Retina (tissue), 1 donor: ENCODE data around the gene NR2C2.
A peak's percentile ranks its signal among the peaks of the same experiment; 100 is the strongest.

Source experiments
- DNase-seq: peaks from one replicate; pipeline ENCODE4 v3.0.0-alpha.2; 2016

The NR2C2 gene

DNA sequence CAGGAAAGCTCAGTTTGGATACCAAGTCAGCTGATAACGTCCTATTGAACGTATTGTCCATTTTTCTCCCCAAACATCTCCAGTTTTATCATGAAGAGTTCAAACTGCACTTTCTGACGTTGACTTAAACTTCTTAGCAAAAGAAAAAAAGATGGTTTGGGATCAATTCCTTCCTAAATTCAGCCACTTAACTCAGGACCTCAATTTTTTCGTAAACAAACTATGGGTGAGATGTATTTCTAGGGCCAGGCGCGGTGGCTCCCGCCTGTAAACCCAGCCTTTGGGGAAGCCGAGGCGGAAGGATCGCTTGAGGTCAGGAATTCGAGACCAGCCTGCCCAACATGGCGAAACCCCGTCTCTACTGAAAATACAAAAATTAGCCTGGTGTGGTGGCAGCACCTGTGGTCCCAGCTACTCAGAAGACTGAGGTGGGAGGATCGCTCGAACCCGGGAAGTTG lies 118.2 kb downstream of the NR2C2 start:
- peak; percentile 11 for DNase-seq

DNA sequence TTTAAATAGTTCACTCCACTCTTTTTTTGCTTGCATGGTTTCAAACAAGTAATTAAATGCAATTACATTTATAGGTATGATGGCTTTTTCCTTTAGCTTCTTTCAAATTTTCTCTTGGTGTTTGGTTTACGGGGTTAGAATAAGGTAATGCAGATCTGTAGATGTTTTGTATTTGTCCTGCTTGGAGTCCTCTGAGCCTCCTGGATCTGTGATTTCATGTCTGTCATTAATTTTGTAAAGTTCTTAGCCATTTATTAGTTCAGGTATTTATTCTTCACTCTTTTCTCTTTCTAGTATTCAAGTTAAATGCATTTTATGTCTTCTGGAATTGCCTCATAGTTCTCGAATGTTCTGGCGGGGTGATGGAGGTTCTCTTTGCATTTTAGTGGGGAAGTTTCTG lies 119.1 kb downstream of the NR2C2 start:
- DNase-seq, result no peak

DNA sequence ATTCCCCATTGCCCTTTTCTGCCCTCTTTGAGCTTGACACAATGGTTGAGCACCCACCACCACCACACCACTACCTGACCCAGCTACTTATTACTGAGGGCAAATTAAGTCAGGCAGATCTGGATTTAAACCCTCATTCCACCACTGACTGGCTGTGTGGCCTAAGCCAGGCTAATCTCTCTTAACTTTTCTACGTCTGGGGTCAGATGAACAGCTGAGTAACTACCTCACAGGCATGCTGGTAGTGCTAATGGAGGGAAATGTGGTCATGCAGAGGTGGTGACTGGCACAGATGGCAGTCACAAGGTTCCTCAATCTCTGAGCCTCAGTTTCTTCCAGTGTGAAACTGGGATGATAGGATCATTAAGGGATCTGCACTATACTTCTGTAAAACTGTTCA lies 122.1 kb downstream of the NR2C2 start:
- DNase-seq, result no peak

DNA sequence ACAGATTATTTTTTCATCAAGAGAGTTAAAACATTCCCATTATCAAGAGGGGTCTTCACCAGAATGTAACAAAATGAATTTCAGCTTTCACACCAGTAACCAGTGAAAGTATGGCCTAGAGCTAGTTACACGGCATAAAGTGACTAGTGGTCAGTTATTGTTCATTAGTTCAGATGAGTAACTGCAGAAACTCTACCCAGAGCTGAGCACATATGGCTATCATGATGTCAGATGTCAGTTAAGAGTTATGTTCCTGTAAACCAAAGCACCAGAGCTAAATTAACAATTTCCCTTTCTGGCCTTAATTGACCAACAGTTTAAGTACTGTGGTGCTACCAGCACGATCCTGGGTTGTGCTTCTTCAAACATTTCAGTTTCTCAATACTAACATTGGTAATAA lies 124.3 kb downstream of the NR2C2 start:
- no peak for DNase-seq

DNA sequence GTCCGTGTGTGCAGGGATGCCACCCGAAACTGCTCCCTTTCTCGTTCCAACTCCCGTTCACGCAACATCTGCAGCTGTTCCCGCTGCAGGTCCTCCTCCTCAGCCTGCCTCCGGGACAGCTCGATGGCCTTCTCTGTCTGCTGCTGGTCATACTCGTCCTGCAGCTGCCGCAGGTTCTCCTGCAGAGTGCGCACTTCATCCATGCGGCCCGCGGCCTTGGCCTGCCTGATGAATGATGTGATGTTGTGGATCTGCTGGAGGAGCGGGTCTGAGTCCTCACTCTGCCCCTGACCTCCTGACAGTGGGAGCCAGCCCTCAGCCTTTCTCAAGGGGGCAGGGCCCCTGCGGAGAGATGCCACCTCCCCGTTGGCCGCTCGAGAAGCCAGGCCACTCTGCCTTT lies 127.1 kb downstream of the NR2C2 start:
- DNase-seq, result no peak

DNA sequence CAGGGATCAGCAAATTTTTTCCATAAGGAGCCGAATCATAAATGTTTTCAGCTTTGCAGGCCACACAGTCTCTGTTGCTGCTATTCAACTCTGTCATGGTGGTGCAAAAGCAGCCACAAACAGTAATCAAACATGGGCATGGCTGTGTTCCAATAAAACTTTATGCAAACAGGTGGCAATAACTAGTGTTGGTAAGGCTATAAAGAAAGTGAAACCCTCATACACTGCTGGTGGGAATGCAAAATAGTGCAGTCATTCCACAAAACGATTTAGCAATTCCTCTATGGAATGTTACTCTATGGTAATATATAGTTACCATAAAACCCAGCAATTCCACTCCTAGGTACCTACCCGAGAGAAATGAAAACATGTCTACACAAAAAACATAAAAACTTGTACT lies 131.7 kb downstream of the NR2C2 start:
- no peak for DNase-seq

DNA sequence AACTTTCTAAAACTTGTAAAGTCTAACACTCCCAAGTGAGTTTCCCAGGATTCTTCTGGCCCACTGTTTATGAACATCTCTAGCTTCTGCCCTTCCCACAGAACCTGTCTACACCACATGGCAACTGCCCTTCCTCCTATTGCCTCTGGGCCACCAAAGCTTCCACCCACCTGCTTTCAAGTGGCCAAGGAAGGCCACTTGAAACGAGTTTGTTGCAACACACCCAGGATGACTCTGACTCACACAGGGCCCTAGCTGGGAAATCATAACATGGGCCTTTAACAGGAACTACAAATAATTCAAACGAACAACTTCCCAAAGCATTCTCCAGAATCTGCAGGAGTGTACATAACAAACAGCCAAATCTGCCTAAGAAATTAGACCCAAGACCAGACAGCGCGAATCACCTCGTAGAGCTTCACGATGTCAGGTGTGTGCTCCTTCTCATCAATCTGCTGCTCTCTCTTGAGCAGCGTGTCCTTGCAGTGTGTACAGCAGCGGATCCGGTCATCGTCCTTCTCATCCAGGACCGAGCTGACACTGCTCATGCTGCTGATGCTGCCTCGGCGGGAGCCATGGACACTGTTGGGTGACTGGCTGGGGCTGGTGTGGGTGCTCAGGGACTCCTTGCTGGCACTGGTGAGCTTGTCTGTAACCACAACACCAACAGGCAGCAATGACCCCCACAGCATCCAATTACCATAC lies 134.7 kb downstream of the NR2C2 start:
- DNase-seq, result no peak

DNA sequence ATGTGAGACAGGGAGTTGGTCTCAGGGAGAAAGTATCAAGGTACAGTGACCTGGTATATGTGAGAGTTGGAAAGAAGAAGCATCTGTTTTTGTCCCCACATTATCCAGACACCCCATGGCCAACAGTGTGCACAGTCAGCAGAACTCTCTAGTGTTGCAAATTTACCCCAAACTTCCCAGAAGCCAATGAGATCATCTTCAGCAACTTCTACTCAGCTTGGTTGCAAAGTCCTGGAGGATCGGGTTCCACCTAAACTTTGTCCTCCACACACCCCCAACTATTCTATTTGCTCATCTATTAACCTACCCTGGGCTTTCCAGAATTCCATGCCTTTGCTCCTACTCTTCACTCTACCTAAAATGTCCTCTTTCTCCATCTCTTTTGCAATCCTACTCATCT lies 135.9 kb downstream of the NR2C2 start:
- no peak for DNase-seq

DNA sequence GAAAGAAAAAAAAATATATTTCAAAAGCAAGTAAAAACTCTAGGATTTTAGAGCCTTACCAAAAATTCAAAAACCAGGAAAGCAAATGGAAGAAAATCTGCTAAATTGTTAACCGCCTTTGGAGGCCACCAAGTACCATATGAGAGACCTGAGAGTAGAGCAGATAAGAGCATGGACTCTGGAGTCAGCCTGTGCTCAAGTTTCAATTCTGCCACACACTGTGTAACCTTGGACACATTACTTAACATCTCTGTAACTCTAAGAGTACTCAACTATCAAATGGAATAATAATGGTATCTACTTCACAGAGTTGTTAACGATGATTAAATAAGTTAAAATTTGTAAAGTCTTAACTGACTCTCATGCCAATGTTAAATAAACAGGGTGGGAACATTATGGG lies 138.9 kb downstream of the NR2C2 start:
- DNase-seq, result no peak

DNA sequence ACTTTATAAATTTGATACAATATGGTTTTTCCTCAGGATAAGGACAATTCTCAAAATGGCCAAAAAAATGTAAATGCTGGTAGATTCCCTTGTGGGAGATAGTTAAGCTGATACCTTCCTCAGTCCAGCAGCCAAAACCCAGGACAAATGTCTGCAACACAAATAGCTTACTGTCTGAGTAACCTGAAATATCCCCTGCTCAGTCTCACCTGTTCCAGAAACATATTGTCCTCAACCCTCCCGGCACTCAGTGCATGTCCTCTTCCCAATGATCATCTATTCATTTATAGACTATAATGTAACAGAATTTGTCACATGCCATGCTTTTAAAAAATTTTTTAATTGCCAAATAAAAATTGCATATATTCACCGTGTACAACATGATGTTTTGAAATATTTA lies 139.3 kb downstream of the NR2C2 start:
- no peak for DNase-seq

DNA sequence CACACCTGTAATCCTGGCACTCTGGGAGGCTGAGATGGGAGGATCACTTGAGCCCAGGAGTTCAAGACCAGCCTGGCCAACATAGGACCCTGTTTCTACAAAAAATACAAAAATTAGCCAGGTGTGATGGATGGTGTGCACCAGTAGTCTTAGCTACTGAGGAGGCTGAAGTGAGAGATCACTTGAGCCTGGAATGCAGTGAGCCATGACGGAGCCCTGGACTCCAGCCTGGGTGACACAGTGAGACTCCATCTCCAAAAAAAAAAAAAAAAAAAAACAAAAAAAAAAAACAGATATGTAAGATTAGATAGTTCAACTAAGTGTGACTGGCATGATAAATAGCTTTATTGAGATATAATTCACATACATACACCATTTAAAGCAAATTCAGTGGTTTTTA lies 141.8 kb downstream of the NR2C2 start:
- DNase-seq, result no peak

DNA sequence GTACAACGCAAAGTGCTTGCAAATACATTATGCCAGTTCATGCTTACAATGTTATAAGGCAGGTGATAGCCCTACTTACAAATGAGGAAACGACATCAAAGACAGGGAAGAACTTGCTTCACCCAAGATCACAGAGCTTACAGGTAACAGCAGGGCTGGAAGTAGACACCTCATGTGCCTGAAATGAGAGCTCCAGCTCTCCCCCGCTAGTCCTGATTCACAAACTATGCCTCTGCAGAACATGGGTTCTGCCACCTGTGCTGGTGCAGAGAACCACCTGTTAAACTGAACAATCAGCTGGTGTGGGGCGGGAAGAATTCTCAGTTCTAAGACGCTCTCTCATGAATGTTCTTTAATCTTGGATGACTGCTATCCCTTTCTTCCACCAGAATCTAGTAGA lies 144.2 kb downstream of the NR2C2 start:
- no peak for DNase-seq

DNA sequence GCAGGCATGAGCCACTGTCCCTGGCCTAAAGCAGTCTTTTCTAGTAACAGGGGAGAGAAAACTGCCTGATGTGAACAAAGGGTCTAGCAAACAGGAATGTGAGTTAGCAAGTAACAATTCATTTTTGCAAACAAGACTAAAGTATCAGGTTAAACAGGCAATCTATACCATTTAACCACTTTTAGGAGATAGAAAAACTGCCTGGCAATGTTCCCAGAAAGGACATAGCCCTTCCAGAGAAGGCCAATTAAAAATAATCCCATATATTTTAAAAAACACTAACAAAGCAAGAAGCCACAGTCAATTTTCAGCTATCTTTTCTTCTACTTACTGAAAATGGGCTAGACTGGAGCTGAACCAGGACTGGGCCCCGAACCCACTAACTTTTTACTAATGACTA lies 145.3 kb downstream of the NR2C2 start:
- DNase-seq, result no peak

DNA sequence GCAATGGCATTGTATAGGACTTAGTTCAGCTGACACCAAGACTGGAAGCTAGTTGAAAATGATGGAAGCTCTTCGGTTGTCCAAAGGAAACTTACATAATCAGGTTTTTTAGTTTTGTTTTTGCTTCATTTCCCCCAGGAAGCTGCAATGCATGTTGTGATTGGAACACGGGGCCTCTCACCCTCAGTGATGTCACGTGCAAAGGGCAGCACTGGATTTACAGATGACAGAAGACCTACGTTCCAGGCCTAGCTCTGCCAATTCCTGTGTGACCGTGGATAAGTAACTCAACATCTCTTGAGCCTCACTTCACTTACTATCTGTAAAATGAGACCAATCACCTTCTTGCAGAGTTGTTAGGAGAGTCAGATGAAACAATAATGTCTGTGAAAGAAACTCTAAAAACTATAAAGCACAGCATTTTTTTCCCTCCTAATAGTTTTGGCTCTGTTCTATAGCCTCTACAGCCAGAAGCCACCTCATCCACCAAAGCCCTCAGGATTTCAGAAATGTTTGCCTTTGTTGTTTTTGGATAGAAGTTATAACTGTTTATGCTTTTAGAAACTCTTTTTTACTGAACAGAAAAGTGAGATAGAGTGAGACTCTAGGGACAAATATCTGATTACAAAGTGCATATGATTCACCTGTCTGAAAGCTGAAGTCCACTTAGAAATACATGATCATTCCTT lies 146.9 kb downstream of the NR2C2 start:
- no peak for DNase-seq

DNA sequence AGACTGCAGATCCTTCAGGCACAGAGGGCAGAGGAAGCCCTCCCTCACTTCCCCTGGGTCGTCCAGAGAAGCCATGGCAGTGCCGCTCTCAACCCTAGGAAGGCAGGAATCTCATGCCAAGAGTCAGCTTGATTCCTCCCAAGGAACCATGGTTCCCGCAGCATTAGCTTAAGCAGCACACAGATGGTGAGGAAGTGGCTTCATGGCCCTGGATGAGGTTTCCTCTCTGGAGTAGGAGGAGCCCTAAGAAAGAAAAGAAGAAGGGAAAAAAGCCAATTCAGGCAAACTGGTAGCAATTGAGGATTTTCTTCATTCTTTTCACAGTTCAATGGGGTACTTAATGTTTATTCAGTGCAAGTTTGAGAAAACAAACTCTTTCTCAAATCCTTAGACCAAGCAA lies 148.7 kb downstream of the NR2C2 start:
- no peak for DNase-seq

DNA sequence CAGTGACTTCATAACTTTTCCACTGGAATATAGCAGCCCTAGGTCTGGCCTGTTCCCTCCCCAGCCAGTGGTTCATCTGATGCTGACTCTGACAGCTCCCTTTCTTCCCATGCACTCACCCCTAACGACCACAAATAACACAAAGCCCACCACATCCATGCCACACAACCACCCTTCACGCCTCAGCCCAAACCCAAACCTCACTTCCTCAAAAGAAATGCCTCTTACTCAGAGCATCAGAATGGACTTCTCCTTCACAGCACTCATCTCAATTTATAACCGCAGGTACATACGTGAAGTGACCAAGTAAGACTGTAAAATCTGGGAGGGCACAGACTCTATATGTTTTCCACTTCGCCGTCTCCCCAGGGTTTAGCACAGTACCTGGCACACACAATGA lies 150.5 kb downstream of the NR2C2 start:
- DNase-seq, result no peak
